SW 1271 (cell line): Measurements from ENCODE around the gene EHD1.

Experiments used
- DNase-seq, 2 experiments: peaks; one replicate each; lab custom pipeline; 2025; lab: John Stamatoyannopoulos, UW

EHD1 gene

GRCh38 chr11:64872790-64873488 lies 5.5 kb downstream of the EHD1 start:
- DNase-seq: no peak

DNA sequence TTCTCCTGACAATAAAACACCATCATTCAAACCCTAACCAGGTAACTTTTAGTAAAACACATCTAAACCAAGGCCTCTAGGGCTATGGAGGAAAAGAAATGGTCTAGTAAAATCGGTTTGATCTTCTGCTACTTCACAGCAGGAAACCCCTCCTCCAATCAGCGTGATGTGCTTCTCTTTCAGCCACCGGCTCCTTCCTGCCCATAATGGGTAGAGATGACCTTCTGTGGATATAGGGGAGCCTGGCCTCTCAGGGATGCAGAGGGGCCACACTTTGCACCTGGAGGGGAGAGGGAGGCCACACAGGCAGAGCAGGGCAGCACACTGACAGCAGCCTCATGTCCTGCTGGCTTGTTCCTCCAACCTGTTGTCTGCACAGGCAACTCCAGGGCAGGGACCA lies 6.9 kb downstream of the EHD1 start:
- no peak for DNase-seq

GRCh38 chr11:64870893-64871466 lies 7.4 kb downstream of the EHD1 start:
- DNase-seq: no peak

DNA sequence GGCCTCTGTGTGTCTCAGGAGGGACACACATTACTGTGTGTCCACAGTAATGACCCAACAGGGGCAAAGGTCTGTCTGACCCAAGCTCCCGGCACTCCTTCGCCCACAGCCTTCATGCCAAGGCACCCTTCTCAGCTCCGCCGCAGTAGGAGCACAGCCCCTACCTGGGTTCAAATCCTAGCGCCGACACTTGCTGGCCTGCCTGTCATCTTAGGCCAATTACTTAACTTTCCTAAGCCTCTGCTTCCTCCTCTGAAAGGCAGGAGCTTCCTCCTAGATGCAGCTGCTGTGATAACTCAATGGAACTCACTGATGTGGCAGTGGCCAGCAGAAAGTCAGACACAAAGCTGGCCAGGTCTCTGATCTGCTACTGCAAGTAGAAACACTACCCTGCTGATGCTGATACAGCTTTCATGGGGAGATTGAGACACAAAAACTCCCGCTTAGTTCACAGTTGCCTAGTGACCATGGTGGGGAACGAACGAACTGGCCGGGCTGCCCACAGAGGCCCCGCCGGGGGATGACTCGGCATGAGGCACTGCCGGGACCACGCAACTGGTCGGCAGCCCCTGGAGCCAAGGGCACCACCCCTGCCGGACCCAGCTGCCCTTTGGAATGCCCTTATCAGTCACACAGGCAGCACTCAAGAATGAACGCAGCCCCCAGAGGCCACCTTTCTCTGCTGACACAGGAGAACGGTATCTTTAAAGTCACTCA lies 8.1 kb downstream of the EHD1 start:
- DNase-seq: peak in 1 of 2 experiments; percentile 21

DNA sequence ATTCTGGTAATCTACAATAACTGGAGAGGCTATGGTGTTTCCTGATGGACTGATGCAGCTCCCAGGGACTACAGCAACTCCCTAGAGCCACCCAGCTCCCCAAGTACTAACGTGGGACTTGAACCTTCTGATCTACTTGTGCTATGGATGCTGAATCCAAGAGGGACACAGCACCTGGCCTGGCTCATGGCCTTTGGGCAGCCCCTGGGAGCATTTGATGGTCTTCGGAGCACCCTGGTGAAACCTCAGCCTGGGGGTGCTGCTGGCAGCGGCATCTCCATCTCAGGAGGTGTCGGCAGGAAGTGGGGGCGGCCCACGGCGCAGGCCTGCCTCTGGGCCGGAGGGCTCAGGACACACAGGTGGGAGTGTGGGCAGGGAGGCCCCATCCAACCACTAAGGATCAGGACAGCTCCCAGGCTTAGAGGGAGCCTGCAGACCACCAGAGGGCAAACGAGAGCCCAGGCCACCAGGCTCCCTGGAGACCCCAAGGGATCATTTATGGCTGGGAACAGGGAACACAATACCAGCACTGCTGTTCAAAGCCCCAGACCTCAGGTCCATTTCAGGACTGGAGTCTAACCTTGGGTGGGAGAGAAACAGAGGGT lies 8.7 kb downstream of the EHD1 start:
- no peak for DNase-seq

- peak; percentile 39 to 75 for DNase-seq
Observed at GRCh38 chr11:64868904-64869570, 9.4 kb downstream of the EHD1 start.

DNA sequence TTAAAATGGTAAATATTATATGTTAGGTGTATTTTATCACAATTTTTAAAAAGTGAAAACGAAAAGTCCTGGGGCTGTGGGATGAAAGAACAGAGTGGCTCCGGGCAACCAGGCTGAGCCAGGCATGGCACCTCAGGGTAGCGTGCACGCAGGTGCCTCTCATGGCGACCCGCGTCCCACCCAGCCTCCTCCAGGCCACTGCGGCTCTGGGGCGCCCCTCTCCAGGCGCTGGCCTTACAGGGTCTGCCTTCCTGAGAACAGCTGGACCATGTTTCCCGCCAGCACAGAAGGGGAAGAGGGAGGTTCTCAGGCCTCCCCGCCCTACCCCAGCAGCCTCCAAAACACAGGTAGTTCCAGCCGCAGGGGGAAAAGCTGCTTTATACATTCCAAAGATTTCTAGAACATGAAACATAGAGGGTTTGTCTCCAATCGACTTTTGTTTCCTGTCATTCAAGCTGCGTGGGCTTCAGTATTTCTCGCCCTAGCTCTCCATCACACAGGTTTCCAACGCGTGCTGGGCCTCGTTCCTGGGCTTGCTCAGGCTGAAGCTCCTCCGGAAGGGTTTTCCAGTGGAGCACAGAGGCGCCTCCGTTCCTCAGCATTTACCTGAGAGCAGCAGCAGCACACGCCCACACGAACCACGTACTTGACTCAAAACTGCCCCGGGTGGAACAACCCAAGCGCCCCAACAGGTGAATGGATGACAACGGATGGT lies 10.5 kb downstream of the EHD1 start:
- DNase-seq: no peak

- DNase-seq: no peak
Observed at GRCh38 chr11:64866173-64866491, 12.3 kb downstream of the EHD1 start.

DNA sequence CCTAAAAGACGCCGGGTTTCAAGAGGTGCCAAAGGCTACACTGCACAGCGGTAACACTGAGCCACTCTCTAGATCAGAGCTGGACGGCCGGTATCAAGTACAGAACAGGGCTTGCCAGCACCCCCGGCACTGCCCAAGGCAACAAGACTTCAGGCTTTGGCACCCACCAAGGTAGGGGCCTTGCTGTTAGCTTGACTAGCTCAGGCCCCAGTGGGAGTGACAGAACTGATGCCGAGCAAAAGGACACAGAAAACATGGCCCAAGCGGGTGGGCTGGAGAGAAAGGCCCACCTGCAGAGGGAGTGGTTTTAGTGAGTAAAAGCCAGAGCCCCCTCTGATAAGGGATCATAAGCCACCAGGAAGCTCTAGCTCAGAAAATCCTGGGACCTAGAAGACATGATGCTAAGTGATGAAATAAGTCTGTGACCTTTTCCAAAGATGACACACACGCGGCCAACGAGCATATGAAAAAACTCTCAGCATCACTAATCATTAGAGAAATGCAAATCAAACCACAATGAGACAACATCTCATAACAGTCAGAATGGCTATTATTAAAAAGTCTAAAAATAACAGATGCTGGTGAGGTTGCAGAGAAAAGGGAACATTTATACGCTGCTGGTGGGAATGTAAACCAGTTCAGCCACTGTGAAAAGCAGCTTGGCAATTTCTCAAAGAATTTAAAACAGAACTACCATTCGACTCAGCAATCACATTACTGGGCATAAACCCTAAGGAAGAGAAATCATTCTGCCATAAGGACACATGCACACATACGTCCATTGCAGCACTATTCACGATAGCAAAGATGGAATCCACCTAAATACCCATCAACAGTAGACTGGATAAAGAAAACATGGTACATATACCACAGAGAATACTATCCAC lies 12.9 kb downstream of the EHD1 start:
- no peak for DNase-seq

DNA sequence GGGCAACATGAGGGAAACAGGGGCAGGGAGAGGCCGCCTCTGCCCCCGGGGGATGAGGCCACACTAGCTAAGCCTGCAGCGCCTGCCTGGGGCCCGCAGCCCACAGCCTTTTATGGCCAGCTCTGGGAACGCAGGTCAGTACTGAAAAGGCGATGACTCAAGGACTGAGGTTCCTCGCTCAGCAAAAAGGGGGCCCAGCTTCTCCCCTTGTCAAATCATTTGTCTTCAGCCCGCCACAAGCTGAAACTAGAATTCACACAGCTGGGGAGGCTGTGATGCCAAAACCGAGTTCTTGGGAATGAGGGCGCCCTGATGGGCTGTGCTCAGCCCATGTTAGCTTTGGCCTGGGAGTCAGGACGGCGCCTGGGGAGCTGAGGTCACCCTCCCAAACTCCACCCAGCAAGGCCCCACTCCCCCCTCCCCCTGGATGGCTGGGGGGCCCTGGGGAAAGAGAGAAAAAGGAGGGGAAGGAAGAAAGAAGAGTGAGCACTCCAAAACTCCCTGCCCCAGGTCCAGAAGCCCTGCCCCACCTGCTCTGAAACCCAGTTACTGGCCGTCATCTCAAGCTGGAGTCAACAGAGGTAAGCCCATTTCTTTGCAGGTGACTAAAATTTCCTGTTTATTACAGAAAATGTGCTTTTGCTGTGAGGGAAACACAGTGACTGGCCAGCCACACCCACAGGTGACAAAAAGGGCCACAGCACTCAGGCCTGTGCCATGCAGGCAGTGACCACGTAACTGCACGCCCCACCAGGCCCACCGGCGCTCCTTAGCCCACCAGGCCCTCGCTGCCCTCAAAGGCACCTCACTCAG lies 13.7 kb downstream of the EHD1 start:
- no peak for DNase-seq

- DNase-seq: no peak
Observed at GRCh38 chr11:64864135-64864472, 14.3 kb downstream of the EHD1 start.

DNA sequence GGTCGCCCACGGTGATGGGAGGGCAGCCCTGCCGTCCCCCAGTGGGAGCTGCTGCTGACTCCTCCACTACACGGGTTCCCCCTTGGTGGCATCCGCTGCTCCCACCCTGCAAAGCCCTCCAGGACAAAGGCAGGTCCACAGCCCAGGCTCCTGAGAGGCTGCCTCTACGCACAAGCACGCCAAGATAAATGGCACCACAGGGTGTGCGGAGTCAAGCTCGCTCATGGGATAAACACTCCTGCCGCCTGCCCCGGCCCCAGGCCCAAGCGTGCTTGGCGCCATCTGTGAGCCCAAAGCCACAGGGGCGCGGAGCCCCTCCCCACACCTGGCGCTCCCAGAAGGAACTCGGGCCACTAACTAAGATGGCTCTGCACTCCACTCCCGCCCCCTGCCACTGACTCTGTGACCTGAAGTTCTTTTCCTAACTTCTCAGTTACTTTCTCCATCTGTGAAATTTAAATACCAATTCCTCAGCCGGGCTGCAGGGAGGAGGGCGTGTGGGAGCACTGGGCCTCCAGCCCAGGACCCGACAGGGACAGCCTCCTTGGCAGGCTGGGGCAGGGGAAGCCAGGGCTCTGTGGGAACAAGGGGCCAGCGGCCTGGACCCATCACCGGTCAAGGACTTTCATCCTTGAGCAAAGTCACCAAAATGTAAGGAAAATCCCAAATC lies 14.9 kb downstream of the EHD1 start:
- DNase-seq: no peak

DNA sequence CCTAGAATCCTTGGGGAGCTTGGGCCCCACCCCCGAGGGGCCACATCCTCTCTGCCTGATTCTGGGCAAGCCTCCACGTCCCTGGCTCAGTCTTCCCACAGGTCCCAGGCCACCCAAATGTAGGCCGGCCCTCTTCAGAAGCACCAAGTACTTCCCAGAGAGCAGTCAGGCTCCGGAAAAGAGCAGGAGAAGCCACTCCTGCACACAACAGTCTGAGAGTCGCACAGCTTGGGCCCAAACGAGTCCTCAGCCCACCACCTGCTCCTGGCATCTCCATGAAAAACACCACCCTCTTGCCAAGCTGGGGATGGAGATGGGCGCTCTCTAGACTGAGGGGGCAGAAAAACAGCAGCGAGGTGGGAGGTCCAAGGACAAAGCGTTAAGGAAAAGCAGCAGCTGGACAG lies 15.4 kb downstream of the EHD1 start:
- DNase-seq: no peak

- no peak for DNase-seq
Observed at GRCh38 chr11:64861227-64861975, 17.0 kb downstream of the EHD1 start.

- no peak for DNase-seq
Observed at GRCh38 chr11:64859542-64860414, 18.6 kb downstream of the EHD1 start.

GRCh38 chr11:64858467-64859263 lies 19.8 kb downstream of the EHD1 start:
- DNase-seq: no peak

GRCh38 chr11:64857485-64857884 lies 20.9 kb downstream of the EHD1 start:
- DNase-seq: no peak
